Neural cell (in vitro differentiated cells): ENCODE measurements around the gene ZNF407. TPM values are rescaled to one million over a fixed set of nuclear protein-coding genes. Genes with fewer than 3 reads are reported as not detected.

Experiments used
- H2AFZ ChIP-seq: fragments of 200-600, 300-800 bp; sonication (generic), shearing (Covaris generic); 2 replicates; pipeline ENCODE4 v1.6.0; 2014; ENCODE audit warnings: low read depth, mild to moderate bottlenecking, antibody characterized with exemption, low read length, moderate library complexity
- H3F3A ChIP-seq: fragments of 200-600 bp; shearing (Covaris generic); 2 replicates; pipeline ENCODE4 v1.6.1; 2016; ENCODE audit warnings: mild to moderate bottlenecking, moderate library complexity, mixed read lengths, antibody characterized with exemption, low read length; ENCODE audit not compliant: insufficient read depth, poor library complexity, severe bottlenecking
- H3K27ac ChIP-seq: fragments of 200-600, 300-800 bp; sonication (generic), shearing (Covaris generic); 2 replicates; pipeline ENCODE4 v1.5.1; 2014; ENCODE audit warnings: mild to moderate bottlenecking, low read length, moderate library complexity
- H3K27me3 ChIP-seq: fragments of 300-800, 200-600 bp; sonication (generic), shearing (Covaris generic); 2 replicates; pipeline ENCODE4 v1.6.0; 2014; ENCODE audit warnings: mild to moderate bottlenecking, low read depth, low read length, moderate library complexity; ENCODE audit not compliant: insufficient read depth
- H3K36me3 ChIP-seq: fragments of 300-800, 200-600 bp; sonication (generic), shearing (Covaris generic); 2 replicates; pipeline ENCODE4 v1.5.1; 2014; ENCODE audit warnings: mild to moderate bottlenecking, antibody characterized with exemption, low read length, moderate library complexity; ENCODE audit not compliant: insufficient read depth
- H3K4me2 ChIP-seq: fragments of 300-800, 200-600 bp; sonication (generic), shearing (Covaris generic); 2 replicates; pipeline ENCODE4 v1.6.0; 2014; ENCODE audit warnings: mild to moderate bottlenecking, low read length
- H3K4me3 ChIP-seq: fragments of 300-800, 200-600 bp; sonication (generic), shearing (Covaris generic); 2 replicates; pipeline ENCODE4 v1.5.1; 2014; ENCODE audit warnings: mild to moderate bottlenecking, low read length, moderate library complexity
- H3K79me2 ChIP-seq: fragments of 200-600 bp; shearing (Covaris generic); replicated peaks from 2 replicates; pipeline ENCODE4 v1.6.0; 2014; ENCODE audit warnings: mild to moderate bottlenecking, low read length, moderate library complexity; ENCODE audit not compliant: insufficient read depth
- H3K9ac ChIP-seq: fragments of 300-800, 200-600 bp; sonication (generic), shearing (Covaris generic); 2 replicates; pipeline ENCODE4 v1.6.1; 2016; ENCODE audit warnings: mild to moderate bottlenecking, low read length, mixed read lengths
- H3K9me2 ChIP-seq: fragments of 200-600 bp; shearing (Covaris generic); 2 replicates; pipeline ENCODE4 v1.6.1; 2016; ENCODE audit warnings: mild to moderate bottlenecking, low read length, mixed read lengths; ENCODE audit not compliant: insufficient read depth
- H3K9me3 ChIP-seq: fragments of 200-600, 300-800 bp; sonication (generic), shearing (Covaris generic); 2 replicates; pipeline ENCODE4 v1.6.1; 2016; ENCODE audit warnings: mild to moderate bottlenecking, mixed run types, low read length, moderate library complexity, mixed read lengths
- H4K20me1 ChIP-seq: fragments of 200-600 bp; shearing (Covaris generic); 2 replicates; pipeline ENCODE4 v1.6.1; 2016; ENCODE audit warnings: mild to moderate bottlenecking, mixed run types; ENCODE audit not compliant: insufficient read depth
- EP300 ChIP-seq: fragments of 450-650 bp; conservative IDR thresholded peaks from 2 replicates; pipeline ENCODE4 v1.6.1; 2014; ENCODE audit warnings: antibody characterized with exemption, mild to moderate bottlenecking, moderate library complexity; ENCODE audit not compliant: poor library complexity, severe bottlenecking
- EZH2 ChIP-seq: fragments of 200-600, 300-800 bp; shearing (Covaris generic), sonication (generic); IDR thresholded peaks from 2 replicates; pipeline ENCODE4 v1.6.1; 2014; ENCODE audit warnings: antibody characterized with exemption, low read length, borderline replicate concordance, mild to moderate bottlenecking; ENCODE audit not compliant: insufficient read depth, poor library complexity, severe bottlenecking
- MXI1 ChIP-seq: fragments of 450-650 bp; conservative IDR thresholded peaks from 2 replicates; pipeline ENCODE4 v1.6.1; 2014; ENCODE audit warnings: antibody characterized with exemption, mild to moderate bottlenecking; ENCODE audit not compliant: poor library complexity, severe bottlenecking
- POLR2AphosphoS5 ChIP-seq: IDR thresholded peaks from 2 replicates; pipeline ENCODE4 v1.6.1; 2012
- RAD21 ChIP-seq: fragments of 450-650 bp; conservative IDR thresholded peaks from 2 replicates; pipeline ENCODE4 v1.6.1; 2014; ENCODE audit warnings: antibody characterized with exemption, mild to moderate bottlenecking, moderate library complexity
- SMC3 ChIP-seq: fragments of 450-650 bp; conservative IDR thresholded peaks from 2 replicates; pipeline ENCODE4 v1.6.1; 2014; ENCODE audit warnings: antibody characterized with exemption, mild to moderate bottlenecking, moderate library complexity; ENCODE audit not compliant: poor library complexity
- TAF1 ChIP-seq: IDR thresholded peaks from 2 replicates; pipeline ENCODE4 v1.6.1; 2012; ENCODE audit warnings: low read depth
- polyA plus RNA-seq: library from polyadenylated mRNA; depleted of rRNA; stranded (reverse); fragments of >200 nt; gene quantifications from 2 replicates; pipeline ENCODE4 v1.2.3, GENCODE V29; 2014
- TF ChIP-seq, protein P1 (sequence below): fragments of 450-650 bp; IDR thresholded peaks from 2 replicates; pipeline ENCODE4 v1.5.1; 2014; ENCODE audit warnings: antibody characterized with exemption, mild to moderate bottlenecking, moderate library complexity; ENCODE audit not compliant: poor library complexity, severe bottlenecking
- TF ChIP-seq, protein P2 (sequence below): IDR thresholded peaks from 2 replicates; pipeline ENCODE4 v1.6.1; 2012; ENCODE audit warnings: borderline replicate concordance

The ZNF407 gene
- polyA plus RNA-seq, 1 donor from 2014 or later, result 2.9 TPM

DNA sequence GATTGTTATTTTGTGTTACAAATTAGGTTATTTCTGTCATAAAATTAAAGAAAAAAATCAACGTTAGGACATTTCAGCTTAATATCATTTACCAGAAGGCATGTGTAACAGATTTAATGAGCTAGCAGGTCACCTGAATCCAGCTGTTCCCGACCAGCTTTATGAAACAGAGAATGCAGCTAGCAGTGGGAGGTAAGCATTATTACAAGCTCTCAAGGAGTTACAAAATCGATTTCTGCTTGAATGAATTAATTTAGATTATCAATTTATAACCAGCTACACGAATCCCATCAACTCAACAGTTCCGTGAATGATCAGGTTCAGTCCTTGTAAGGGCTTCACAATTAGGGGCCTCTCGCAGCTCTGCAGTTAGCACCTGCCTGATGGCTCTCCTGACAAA, 399.3 kb downstream of the ZNF407 start:
- H3K27ac ChIP-seq, result no peak overlapping the region
- no peak overlapping the region for H3K4me3 ChIP-seq
- no peak overlapping the region for H3K4me2 ChIP-seq
- no peaks in the 10 kb centered on the region for H4K20me1 ChIP-seq
- TF ChIP-seq, protein P1, sequence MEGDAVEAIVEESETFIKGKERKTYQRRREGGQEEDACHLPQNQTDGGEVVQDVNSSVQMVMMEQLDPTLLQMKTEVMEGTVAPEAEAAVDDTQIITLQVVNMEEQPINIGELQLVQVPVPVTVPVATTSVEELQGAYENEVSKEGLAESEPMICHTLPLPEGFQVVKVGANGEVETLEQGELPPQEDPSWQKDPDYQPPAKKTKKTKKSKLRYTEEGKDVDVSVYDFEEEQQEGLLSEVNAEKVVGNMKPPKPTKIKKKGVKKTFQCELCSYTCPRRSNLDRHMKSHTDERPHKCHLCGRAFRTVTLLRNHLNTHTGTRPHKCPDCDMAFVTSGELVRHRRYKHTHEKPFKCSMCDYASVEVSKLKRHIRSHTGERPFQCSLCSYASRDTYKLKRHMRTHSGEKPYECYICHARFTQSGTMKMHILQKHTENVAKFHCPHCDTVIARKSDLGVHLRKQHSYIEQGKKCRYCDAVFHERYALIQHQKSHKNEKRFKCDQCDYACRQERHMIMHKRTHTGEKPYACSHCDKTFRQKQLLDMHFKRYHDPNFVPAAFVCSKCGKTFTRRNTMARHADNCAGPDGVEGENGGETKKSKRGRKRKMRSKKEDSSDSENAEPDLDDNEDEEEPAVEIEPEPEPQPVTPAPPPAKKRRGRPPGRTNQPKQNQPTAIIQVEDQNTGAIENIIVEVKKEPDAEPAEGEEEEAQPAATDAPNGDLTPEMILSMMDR, result no peak
- TF ChIP-seq SMC3 (no peak), EZH2 (no peak), EP300 (no peak), POLR2AphosphoS5 (no peak), RAD21 (no peak), MXI1 (no peak), TAF1 (no peak)
- H3K9ac ChIP-seq, result no peak overlapping the region
- H3K9me2 ChIP-seq, result no peaks in the 10 kb centered on the region
- H3K79me2 ChIP-seq, result no peaks in the 10 kb centered on the region
- H3K9me3 ChIP-seq, result no peaks in the 10 kb centered on the region
- no peaks in the 10 kb centered on the region for H3K27me3 ChIP-seq
- no peaks in the 10 kb centered on the region for H3K36me3 ChIP-seq
- no peak overlapping the region for H2AFZ ChIP-seq
- H3F3A ChIP-seq, result no peaks in the 10 kb centered on the region

DNA sequence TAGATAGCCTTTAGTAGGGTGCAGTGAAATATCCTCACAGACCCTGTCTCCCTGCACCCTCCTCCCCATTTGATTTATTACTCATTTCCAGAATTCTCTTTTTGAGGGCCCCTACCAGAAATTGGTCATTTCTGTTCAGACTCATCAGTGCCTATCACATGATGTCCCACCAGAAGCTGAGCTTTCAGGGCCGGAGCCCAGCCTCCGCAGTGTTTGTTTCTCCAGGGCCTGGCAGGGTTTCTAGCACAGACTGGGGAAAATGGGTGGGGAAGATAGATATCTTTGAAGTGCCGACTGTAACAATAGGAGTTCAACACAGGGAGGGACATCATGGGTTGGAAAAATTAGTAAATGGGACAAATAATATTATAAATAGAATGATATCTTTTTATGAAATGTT, 403.2 kb downstream of the ZNF407 start:
- Histone ChIP-seq H4K20me1 (no peaks in the 10 kb centered on the region), H3K9ac (no peak overlapping the region), H3K27me3 (no peaks in the 10 kb centered on the region), H3K79me2 (no peaks in the 10 kb centered on the region), H3K4me2 (no peak overlapping the region), H3K9me3 (no peaks in the 10 kb centered on the region), H3K36me3 (no peaks in the 10 kb centered on the region), H3K4me3 (no peak overlapping the region), H2AFZ (no peak overlapping the region), H3K27ac (no peak overlapping the region), H3F3A (no peaks in the 10 kb centered on the region), H3K9me2 (no peaks in the 10 kb centered on the region)
- TF ChIP-seq RAD21 (no peak), EP300 (no peak), TAF1 (no peak), SMC3 (no peak), EZH2 (no peak), MXI1 (no peak), POLR2AphosphoS5 (no peak)
- TF ChIP-seq, protein P2, sequence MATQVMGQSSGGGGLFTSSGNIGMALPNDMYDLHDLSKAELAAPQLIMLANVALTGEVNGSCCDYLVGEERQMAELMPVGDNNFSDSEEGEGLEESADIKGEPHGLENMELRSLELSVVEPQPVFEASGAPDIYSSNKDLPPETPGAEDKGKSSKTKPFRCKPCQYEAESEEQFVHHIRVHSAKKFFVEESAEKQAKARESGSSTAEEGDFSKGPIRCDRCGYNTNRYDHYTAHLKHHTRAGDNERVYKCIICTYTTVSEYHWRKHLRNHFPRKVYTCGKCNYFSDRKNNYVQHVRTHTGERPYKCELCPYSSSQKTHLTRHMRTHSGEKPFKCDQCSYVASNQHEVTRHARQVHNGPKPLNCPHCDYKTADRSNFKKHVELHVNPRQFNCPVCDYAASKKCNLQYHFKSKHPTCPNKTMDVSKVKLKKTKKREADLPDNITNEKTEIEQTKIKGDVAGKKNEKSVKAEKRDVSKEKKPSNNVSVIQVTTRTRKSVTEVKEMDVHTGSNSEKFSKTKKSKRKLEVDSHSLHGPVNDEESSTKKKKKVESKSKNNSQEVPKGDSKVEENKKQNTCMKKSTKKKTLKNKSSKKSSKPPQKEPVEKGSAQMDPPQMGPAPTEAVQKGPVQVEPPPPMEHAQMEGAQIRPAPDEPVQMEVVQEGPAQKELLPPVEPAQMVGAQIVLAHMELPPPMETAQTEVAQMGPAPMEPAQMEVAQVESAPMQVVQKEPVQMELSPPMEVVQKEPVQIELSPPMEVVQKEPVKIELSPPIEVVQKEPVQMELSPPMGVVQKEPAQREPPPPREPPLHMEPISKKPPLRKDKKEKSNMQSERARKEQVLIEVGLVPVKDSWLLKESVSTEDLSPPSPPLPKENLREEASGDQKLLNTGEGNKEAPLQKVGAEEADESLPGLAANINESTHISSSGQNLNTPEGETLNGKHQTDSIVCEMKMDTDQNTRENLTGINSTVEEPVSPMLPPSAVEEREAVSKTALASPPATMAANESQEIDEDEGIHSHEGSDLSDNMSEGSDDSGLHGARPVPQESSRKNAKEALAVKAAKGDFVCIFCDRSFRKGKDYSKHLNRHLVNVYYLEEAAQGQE, result no peak
- TF ChIP-seq, protein P1, result no peak
